Frontal cortex (tissue), 4 donors: ENCODE results near the gene ADM5. TPM values are rescaled to one million over a fixed set of nuclear protein-coding genes. Genes with fewer than 3 reads are reported as not detected.

Experiments
- DNase-seq, 2 donors: peaks; one replicate each; pipeline ENCODE4 v3.0.0; 2012; ENCODE audit warnings: low spot score in 2 of 2
- FAIRE-seq: peaks from 2 replicates; lab custom pipeline; 2012; peaks lifted over from hg19 to GRCh38; lab: Jason Lieb, UNC
- total RNA-seq: library from RNA; depleted of rRNA; stranded (reverse); fragments of >200 nt; gene quantifications from one replicate; pipeline ENCODE4 v1.2.3, GENCODE V29; 2014
- donor health status: control.
- donor health status: control.
- donor health status: control.

Gene ADM5
- total RNA-seq, 1 donor from 2014 or later: 0.82 TPM

DNA sequence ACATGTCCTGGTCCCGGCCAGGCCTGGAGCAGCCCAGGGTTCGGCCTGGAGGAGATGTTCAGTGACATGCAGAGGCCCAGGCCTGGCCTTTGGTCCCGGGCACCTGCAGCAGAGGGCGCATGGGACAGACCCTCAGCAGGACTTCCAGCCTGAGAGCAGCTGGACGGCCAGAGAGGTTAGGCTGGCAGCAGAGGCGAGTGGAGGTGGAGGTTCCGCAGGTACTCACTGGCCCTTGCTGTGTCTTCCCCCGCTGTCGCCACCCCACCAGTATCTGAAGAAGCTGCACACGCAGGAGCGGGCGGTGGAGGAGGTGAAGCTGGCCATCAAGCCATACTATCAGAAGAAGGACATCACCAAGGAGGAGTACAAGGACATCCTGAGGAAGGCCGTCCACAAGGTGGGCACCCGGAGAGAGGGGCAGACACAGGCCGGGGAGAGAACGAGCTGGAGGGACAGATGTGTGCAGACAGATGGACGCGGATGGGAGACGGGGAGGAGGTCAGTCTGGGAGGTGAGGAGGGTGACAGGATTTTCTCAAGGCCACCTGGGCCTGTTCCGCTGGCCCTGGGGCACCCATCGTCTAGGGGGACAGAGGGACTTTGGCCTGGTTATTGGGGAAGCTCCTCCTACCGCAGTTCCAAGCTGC is 31.8 kb upstream of the ADM5 start:
- DNase-seq (no peak), FAIRE-seq (no peak)

DNA sequence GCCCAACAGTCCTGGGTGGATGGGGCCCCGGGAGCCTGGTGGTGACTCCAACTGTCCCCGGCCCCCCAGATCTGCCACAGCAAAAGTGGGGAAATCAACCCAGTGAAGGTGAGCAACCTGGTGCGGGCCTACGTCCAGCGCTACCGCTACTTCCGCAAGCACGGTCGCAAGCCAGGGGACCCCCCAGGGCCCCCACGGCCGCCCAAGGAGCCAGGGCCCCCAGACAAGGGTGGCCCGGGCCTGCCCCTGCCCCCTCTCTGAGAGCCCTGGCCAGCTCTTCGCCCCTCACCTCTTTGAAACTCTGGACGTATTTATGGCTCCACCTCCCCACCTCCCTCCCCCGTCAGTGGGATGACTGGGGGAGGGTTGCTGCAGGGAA is 31.3 kb upstream of the ADM5 start:
- DNase-seq (no peak), FAIRE-seq (no peak)

DNA sequence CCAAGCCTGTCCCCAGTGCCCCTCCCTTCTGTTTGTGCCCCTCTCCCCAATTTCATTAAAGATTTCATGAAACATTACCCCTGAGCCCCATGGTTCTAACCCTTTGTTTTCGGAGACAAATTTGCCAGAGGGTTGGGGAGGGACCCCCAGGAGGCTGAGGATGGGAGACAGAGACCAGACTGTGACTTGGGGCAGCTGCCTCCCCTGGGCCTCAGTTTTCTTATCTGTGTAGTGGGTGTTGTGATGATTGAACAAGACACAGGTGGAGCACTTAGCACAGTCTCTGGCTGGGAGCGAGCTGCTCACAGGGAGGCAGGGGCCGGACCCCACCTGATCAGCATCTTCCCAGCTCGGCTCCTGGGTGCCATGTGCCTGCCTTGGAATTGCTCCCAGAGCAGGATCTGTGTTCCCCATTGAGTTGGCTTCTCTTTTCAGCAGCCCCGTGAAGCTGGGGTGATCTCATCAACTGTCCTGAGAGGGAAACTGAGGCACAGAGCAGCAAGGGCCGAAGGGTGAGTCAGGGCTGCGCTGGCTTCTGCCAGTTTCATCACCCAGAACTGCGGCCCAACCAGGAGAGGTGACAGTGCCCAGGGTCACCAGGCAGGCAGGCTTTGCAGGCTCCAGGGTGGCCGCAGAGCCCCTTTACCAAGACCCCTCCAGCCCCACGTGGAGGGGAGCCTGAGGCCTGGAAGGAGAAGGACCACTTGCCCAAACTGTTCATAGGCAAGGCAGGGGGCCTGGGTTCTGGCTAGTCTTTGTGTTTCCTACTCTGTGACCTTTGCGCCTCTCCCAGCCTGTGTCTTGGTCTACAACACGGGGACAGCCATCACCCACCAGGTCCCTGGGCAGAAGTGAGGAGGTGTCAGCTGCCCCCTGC is 30.6 kb upstream of the ADM5 start:
- FAIRE-seq (no peak), DNase-seq (no peak)

DNA sequence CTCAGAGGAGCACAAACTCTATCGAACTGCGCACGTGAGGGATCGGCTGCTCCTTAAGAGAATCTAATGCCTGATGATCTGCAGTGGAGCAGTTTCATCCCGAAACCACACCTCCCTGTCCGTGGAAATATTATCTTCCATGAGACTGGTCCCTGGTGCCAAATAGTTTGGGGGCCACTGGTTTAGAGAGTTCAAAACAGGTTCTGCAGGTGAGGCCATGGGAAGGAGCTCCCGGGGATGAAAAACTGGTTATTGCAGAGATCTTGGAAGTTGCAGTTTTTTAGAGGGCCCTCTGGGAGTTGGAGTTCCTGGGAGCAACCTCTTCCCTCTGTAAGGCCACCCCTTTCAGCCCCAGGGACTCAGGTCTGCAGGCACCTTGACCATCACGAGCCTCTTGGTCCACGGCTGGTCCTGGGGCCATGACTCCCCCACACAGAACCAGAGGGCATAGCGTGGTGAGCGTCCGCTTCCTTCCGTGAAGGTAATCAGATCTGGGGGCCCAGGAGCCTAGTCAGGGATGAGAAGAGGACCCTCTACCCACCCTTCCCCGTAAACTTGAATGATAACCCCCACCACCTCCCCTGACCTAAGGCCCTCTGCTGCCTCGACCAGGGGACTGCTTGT is 28.9 kb upstream of the ADM5 start:
- no peak for FAIRE-seq

GRCh38 chr19:49662011-49662410 is 27.4 kb upstream of the ADM5 start:
- FAIRE-seq (no peak), DNase-seq (no peak)

More for the DNA sequence above, 28.9 kb upstream of the ADM5 start:
- DNase-seq: no peak

GRCh38 chr19:49663224-49663623 is 26.2 kb upstream of the ADM5 start:
- DNase-seq: no peak
- no peak for FAIRE-seq

DNA sequence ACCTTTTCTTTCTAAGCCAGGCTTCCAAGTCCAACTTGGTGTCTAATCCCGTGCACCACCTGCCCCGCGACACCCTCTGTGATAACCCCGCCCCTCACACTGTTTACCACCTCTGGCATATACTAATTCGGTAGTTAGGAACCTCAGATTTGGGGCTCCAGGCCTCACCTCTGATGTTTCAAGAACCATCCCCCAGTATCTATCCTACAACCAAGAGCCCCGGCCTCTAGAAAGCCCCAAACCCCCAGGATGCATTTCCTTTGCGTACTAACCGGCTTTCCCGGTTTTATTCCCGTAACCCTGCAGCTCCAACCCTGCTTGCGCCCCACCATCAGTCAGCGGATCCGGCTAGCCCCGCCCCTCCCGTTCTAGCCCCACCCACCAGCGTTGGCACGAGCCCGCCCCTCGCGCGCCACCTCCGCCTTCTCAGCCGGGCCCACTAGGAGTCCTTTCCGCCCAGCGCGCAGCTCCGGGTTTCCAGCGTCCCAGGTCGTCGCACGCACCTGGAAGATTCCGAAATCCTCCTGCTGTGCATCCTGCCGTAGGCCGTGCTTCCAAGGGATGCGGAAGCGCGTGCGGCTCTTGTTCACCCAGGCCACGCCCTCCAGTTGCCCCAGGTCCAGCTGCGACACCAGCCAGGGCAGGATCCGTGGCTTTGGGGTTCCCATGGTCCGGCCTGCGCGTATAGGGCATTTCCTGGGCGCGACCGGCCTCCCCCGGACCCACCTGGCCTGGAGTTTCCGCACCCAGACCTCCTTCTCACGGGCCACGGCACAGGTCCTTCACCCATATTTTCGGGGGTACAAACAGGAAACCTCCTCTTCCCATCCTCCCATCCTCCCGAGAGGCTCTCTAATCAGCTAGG is 25.0 kb upstream of the ADM5 start:
- DNase-seq (peak; percentile 91 to 96), FAIRE-seq (no peak)

DNA sequence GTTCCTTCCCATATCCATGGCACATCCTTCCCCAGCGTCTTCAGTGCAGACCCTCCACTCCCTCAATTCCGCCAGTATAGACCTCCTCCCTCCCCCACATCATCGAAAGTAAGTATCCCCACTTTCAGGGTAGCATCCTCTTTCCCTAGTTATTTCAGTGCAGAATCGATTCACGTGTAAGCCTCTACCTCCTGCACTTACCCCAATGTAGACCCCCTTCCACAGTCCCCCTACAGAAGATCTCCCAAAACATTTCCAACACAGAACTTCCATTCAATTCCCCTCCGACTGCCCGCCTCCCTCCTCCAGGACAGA is 24.4 kb upstream of the ADM5 start:
- FAIRE-seq: no peak
- no peak for DNase-seq

GRCh38 chr19:49665351-49666119 is 23.9 kb upstream of the ADM5 start, which contains the start of the genes BCL2L12 and IRF3:
TSS of gene BCL2L12 (plus strand) at chr19:49665933. CDS start at chr19:49666693, 760 bp downstream.
TSS of gene IRF3 (minus strand) at chr19:49665857. CDS start at chr19:49664838, 1,019 bp downstream.
- no peak for FAIRE-seq
- peak; percentile 99 for DNase-seq

DNA sequence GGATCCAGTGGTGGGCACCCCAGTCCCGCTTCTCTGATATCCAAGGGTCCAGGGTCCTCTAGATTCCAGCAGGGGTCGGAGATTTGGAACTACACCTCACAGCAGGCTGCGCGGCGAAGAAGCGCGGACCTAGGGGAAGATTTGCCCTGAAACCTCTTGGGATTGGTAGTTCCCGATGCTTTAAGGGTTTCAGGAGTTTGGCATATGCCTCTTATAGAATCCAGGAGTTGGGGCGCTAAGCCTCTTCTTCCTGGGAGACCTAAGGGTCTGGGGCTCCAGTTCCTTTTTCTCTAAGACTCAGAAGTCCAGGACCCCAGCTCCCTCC is 23.3 kb upstream of the ADM5 start:
- no peak for FAIRE-seq
- DNase-seq: no peak

- FAIRE-seq: no peak
- DNase-seq: no peak
Measured at GRCh38 chr19:49667473-49667872, 21.9 kb upstream of the ADM5 start.

DNA sequence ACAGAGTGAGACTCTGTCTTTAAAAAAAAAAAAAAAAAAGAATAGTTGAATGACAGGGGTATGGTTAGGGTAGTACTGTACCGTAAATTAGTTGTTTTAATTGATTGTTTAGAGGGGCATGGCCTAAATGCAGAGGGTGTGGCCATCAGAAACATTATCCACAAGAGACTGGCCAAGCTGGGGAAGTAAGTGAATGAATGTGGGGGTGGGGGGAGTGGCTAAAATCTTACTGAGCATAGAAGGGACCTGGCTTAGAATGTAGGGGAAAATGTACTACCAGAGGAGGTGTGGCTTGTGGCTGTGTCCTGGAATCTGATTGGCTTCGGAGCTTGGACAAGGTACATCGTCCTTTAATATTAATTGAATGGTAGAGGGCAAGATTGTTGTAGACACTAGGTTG is 19.9 kb upstream of the ADM5 start:
- DNase-seq: no peak
- FAIRE-seq: no peak

DNA sequence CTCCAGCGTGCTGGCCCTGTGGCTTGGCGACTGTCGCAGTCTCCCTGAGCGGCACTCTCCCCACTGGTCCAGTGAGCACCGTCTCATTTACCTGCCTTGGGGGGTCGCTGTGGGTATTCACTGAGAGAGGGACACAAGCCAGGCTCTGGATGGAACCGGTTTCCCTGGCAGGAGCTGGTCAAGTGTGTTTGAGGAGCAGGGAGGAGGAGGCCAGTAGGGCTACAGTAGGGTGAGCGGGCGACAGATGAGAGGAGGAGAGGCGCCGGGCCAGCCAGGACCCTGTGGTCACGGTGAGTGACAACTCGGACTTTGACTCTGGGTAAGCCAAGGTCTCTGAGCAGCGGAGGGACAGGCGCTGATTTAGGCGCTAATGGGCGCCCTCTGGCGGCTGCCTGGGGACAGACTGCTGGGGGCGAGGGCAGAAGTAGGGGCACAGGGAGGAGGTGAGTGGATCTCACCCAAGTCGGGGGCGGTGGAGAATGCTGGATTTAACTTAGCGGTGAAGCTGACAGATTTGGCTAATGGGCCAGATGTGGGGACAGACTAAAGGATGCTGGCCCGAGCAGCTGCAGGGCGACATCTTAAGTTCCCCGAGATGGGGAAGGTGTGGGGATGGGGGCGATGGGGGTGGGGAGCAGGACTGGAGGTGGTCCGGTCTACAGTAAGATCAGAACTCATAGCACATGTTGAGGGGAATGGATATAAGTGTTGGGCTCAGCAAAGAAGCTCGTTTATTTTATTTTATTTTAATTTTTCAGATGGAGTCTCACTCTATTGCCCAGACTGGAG is 17.1 kb upstream of the ADM5 start:
- no peak for FAIRE-seq
- peak; percentile 81 to 91 for DNase-seq

DNA sequence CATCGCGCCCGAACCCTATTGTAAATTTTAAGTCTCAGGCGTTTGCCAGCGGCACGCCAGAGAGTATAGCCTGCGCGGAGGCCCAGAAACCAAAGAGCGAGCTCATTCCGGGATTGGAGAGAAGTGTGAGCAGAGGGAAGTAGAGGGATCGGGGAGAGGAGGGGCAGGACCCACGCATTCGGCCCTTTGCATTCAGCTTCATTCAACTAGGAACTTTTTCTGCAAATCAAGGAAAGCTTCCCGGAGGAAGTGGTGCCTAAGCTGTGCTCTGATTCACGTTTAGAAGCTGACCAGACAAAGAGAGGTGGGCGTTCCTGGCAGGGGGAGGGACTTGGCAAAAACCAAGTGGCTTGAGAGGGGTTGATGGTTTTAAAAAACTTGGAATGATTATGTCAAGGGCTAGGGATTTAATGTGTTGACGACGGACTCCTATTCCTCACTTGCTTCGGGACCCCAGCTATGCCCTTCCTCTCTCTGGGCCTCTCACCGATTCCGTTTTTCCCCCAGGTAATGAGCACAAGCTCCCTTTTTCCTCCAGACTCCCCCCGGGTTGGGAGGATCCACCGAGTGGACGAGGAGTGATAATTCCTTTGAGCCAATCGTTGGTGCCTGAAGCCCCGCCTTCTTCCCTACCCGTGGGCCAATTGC is 13.1 kb upstream of the ADM5 start:
- DNase-seq: peak; percentile 79 to 81
- no peak for FAIRE-seq

- peak; percentile 96 to 98 for DNase-seq
- peak; percentile 99 for FAIRE-seq
Measured at GRCh38 chr19:49676784-49677230, 12.6 kb upstream of the ADM5 start.

DNA sequence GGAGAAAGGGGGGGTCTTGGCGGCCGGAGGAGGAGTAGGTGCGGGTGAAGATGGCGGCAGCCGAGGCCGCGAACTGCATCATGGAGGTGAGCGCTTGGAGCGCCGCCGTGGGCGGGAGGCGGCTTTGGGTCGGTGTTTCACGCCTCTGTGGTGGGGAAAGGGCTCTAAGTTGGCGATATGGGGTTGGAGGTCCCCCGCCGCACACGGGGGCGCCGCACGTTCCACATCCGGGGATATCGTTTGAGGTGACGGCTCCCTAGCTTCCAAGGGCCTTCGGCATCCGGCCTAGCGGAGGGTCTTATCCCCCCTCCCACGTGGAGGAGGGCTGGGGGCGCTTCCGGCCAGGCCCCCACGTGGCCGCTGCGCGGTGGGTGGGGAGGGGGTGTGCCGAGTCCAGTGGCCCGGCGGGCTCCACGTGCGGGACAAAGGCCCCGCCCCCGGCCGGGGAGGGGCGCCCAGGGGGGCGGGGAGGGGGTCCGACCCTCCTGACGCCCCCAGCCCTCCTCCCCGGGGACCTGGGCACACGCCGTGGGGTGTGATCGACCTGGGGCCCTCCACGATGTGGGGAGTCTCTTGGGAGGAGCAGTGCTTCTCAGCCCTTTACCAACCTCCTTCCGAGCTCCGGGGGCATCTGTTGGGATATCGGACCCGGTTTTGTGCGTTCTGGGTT is 12.0 kb upstream of the ADM5 start, which contains the start of gene PRMT1:
Gene PRMT1, plus strand, starts transcription at position 41 of the 670 bp plus-strand sequence. Its CDS starts 10 bp downstream, at position 51.
- DNase-seq (peak in 1 of 2 donors; percentile 62), FAIRE-seq (no peak)

GRCh38 chr19:49677901-49678674 is 11.3 kb upstream of the ADM5 start:
- FAIRE-seq: no peak
- peak in 1 of 2 donors; percentile 63 for DNase-seq
